GM12878 (cell line): ENCODE measurements around the gene DNMT1. TPM values are rescaled to one million over a fixed set of nuclear protein-coding genes. Genes with fewer than 3 reads are reported as not detected.

ENCODE experiments used
- ATAC-seq: fragments of 200-7000 bp; cut with Tn5 transposase; 3 replicates; pipeline ENCODE4 v1.9.1; 2020; ENCODE audit warnings: mild to moderate bottlenecking, moderate library complexity
- BruUV-seq: library from RNA; stranded (reverse); fragments of 400-500 nt; replicated peaks from 2 replicates; lab custom pipeline; 2021; lab: Mats Ljungman, UMichigan
- CTCF ChIA-PET: fragments of 300-600 bp; sonication (Branson Sonifier 250); formaldehyde crosslinking; extraction: SDS; loops from one replicate; lab custom pipeline; 2021; ENCODE audit warnings: inconsistent platforms; lab: Yijun Ruan, JAX
- POLR2A ChIA-PET: fragments of 350-600 bp; formaldehyde crosslinking; extraction: SDS; loops from one replicate; lab custom pipeline; 2021; ENCODE audit warnings: inconsistent platforms; lab: Charles Lee
- RAD21 ChIA-PET: fragments of 300-600 bp; sonication (Branson Sonifier 250); formaldehyde crosslinking; loops from one replicate; lab custom pipeline; 2023; ENCODE audit warnings: antibody characterized with exemption; ENCODE audit not compliant: unreplicated experiment; lab: Charles Lee
- SMC1A ChIA-PET: fragments of 300-600 bp; sonication (Branson Sonifier 250); formaldehyde crosslinking; loops from one replicate; lab custom pipeline; 2023; ENCODE audit not compliant: unreplicated experiment, uncharacterized antibody; lab: Charles Lee
- DNase-seq: peaks from one replicate; pipeline ENCODE4 v3.0.0-alpha.2; 2011; ENCODE audit warnings: low read depth, low spot score
- FAIRE-seq: peaks from 3 replicates; lab custom pipeline; 2011; peaks lifted over from hg19 to GRCh38; lab: Jason Lieb, UNC
- H2AFZ ChIP-seq: 2 replicates; pipeline ENCODE4 v1.6.0; 2011; ENCODE audit warnings: low read depth, low read length, control low read depth; ENCODE audit not compliant: control insufficient read depth
- H3K27ac ChIP-seq: 2 replicates; pipeline ENCODE4 v1.5.1; 2011; ENCODE audit warnings: control low read depth; ENCODE audit not compliant: control insufficient read depth, insufficient read depth
- H3K27me3 ChIP-seq, 2 experiments: replicated peaks in 1 of 2; 2 replicates each; pipeline versions ENCODE4 v1.6.0 to v1.6.1; 2011; ENCODE audit warnings: low read length in 1 of 2; ENCODE audit not compliant: control insufficient read depth in 2 of 2, insufficient read depth in 2 of 2
- H3K36me3 ChIP-seq, 2 experiments: 2 replicates each; pipeline ENCODE4 v1.5.1; 2011; ENCODE audit warnings: low read length in 1 of 2; ENCODE audit not compliant: control insufficient read depth in 2 of 2, insufficient read depth in 2 of 2
- H3K4me1 ChIP-seq: 2 replicates; pipeline ENCODE4 v1.6.1; 2011; ENCODE audit warnings: mild to moderate bottlenecking, low read length, moderate library complexity, mixed read lengths; ENCODE audit not compliant: control insufficient read depth, insufficient read depth
- H3K4me2 ChIP-seq: 2 replicates; pipeline ENCODE4 v1.6.0; 2011; ENCODE audit warnings: control low read depth; ENCODE audit not compliant: control insufficient read depth, insufficient read depth
- H3K4me3 ChIP-seq: fragments of 200-600 bp; sonication (generic); 2 replicates; pipeline ENCODE4 v1.5.1; 2016
- H3K79me2 ChIP-seq: 2 replicates; pipeline ENCODE4 v1.6.0; 2011; ENCODE audit warnings: low read length; ENCODE audit not compliant: control insufficient read depth, insufficient read depth
- H3K9ac ChIP-seq: 2 replicates; pipeline ENCODE4 v1.8.0; 2011; ENCODE audit warnings: low read length, control low read depth, mixed read lengths; ENCODE audit not compliant: control insufficient read depth, insufficient read depth
- H3K9me3 ChIP-seq: replicated peaks from 3 replicates; pipeline ENCODE4 v1.5.1; 2011; ENCODE audit warnings: mild to moderate bottlenecking, low read length; ENCODE audit not compliant: control insufficient read depth, insufficient read depth
- H4K20me1 ChIP-seq: 2 replicates; pipeline ENCODE4 v1.6.0; 2011; ENCODE audit not compliant: control insufficient read depth, insufficient read depth
- ATF7 ChIP-seq: fragments of 450-650 bp; IDR thresholded peaks from 2 replicates; pipeline ENCODE4 v1.6.1; 2016; ENCODE audit warnings: low read depth, mild to moderate bottlenecking
- BHLHE40 ChIP-seq, 2 experiments: fragments of 450-650 bp in 1 of 2; IDR thresholded peaks; 2 replicates each; pipeline ENCODE4 v1.6.1; 2011 to 2017; ENCODE audit warnings: low read depth in 2 of 2, borderline replicate concordance in 1 of 2, improper control_type of control experiment in 1 of 2, low read length in 1 of 2, mild to moderate bottlenecking in 1 of 2
- JUND ChIP-seq: IDR thresholded peaks from 2 replicates; pipeline ENCODE4 v1.6.1; 2012; ENCODE audit warnings: low read depth, mild to moderate bottlenecking, low read length, improper control_type of control experiment, moderate library complexity
- POLR2A ChIP-seq: IDR thresholded peaks from 2 replicates; pipeline ENCODE4 v1.6.1; 2011; ENCODE audit warnings: low read depth, mild to moderate bottlenecking, low read length
- TARDBP ChIP-seq: IDR thresholded peaks from 2 replicates; pipeline ENCODE4 v1.6.1; 2016; ENCODE audit warnings: borderline replicate concordance
- YY1 ChIP-seq: IDR thresholded peaks from 2 replicates; pipeline ENCODE4 v1.6.1; 2011; ENCODE audit warnings: low read depth, mild to moderate bottlenecking, low read length
- WGBS: methylation state at CpG from one replicate; pipeline ENCODE4 v1.1.6; 2016; ENCODE audit warnings: low lambda C conversion rate; ENCODE audit not compliant: insufficient replicate concordance, insufficient coverage; ENCODE audit errors: missing lambda C conversion rate; 5-methylcytosine and 5-hydroxymethylcytosine counted together
- in situ Hi-C: fragments of 300-500 bp; cut with MboI; formaldehyde crosslinking; loops from 9 replicates; pipeline ENCODE4 v1.14.3; 2018; ENCODE audit warnings: mixed read lengths
- intact Hi-C: fragments of 100-400 bp; cut with micrococcal nuclease; formaldehyde crosslinking; loops from one replicate; pipeline ENCODE4 v1.14.2; 2022; ENCODE audit not compliant: unreplicated experiment
- polyA plus RNA-seq, 11 experiments: library from polyadenylated mRNA; depleted of rRNA in 4 of 11; unstranded in 6 of 11; stranded (reverse) in 5 of 11; fragments of >200 nt; fragmentation: Nextera tagmentation in 4 of 11; fragmentation: Illumina TruSeq in 1 of 11; extraction: Ambion mirVana in 4 of 11; extraction: Trizol in 1 of 11; gene quantifications; 1 replicate in 1 of 11; 2 replicates in 10 of 11; pipeline versions ENCODE4 v1.2.1 to v1.2.3, GENCODE V29; 2011 to 2016; ENCODE audit warnings: inconsistent platforms in 2 of 11, missing spikeins in 2 of 11, low read depth in 1 of 11
- total RNA-seq, 4 experiments: library from RNA; depleted of rRNA in 3 of 4; stranded (reverse); fragments of >200 nt in 3 of 4; fragmentation: Illumina TruSeq in 1 of 4; extraction: Trizol in 1 of 4; gene quantifications; 2 replicates each; pipeline versions ENCODE4 v1.2.1 to v1.2.3, GENCODE V29; 2013 to 2021
- TF ChIP-seq, protein P1 (sequence below): fragments of 450-650 bp; IDR thresholded peaks from 2 replicates; pipeline ENCODE4 v1.6.1; 2017; ENCODE audit warnings: low read depth, mild to moderate bottlenecking, moderate library complexity

DNMT1 gene
- total and polyA plus RNA-seq, 10 of the 15 experiments (the other 5 are each of a cell fraction or from before 2014, with no cell fraction given): 70.0 to 290 (median 133) TPM

DNA sequence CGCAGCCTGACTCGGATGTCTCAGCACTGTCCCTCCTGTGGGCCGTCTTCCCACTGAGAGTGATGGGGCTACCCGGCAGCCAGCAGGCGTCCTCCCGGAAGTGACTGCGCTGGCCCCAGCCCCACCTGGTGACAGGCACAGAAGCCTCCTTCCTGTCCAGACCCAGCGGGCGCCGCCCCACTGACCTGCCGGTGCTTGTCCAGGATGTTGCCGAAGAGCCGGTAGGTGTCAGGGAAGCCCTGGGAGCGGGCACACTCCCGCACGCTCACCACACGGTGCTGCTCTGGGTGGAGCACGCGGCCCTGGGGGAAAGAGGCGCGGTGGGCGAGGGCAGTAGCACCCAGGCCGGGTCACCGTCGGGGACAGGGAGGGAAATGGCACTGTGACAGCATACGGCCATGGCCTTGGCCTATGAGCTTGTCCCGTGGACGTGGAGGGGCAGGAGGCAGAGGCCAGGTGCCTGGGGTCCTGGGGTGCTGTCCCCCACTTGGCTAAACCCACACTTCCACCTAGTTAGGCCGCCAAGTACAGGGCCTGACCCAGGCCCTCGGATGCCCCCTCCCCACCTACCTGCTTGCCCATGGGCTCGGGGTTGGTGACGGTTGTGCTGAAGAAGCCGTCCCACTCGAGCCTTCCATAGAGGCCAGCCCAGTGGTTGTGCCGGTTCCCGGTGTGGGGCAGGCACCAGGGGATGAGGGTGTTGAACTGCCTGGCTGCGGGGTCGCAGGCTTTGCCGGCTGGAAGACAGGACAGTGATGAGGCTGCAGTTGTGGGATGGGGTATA, 59.0 kb downstream of the DNMT1 start:
- Histone ChIP-seq H3K4me1 (no peaks in the 10 kb centered on the region), H3K79me2 (no peaks in the 10 kb centered on the region), H3K9me3 (no peaks in the 10 kb centered on the region), H3K27ac (no peak overlapping the region), H3K4me2 (no peak overlapping the region), H3K9ac (no peak overlapping the region), H3K27me3 (no peaks in the 10 kb centered on the region), H3K36me3 (peaks cover 53 to 64% of the 10 kb centered on the region in 2 experiments), H2AFZ (no peak overlapping the region), H3K4me3 (no peak overlapping the region)
- SMC1A ChIA-PET: no interaction called here
- WGBS: 96% methylated on average over 39 of the region's 39 CpGs
- no peak for FAIRE-seq
- intact Hi-C loops: no loop called here
- RAD21 ChIA-PET: no interaction called here
- CTCF ChIA-PET: no interaction called here
- TF ChIP-seq ATF7 (no peak), JUND (no peak), POLR2A (peak; percentile 40)
- TF ChIP-seq, all 136 proteins: peak for 1
- no peaks in the 10 kb centered on the region for H4K20me1 ChIP-seq
- no TSS peak for BruUV-seq
- ATAC-seq (no peak), DNase-seq (no peak)
- in situ Hi-C loops: no loop called here
- POLR2A ChIA-PET: interaction anchor here (0.6 kb wide), 1 partner anchor 8 kb away, joined by 4 read pairs; no protein-coding TSS in a partner anchor

DNA sequence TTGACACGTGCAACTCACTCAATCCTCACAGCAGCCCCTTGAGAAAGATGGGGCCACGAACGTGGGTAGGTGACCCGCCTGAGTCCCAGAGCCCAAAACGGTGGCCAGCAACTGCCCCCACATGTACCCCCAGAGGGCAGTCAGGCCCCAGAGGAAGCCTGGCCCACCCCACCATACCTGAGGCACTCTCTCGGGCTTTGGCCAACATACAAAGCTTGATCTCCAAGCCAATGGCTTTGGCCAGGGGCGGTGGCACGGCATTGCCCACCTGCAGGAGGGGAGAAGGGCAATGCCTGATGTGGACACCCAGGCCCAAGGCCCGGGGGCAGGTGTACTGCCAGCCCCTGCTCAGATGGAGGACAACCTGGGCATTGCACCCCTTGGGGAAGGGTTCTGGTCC, 60.7 kb downstream of the DNMT1 start:
- Histone ChIP-seq H4K20me1 (no peaks in the 10 kb centered on the region), H3K9me3 (no peaks in the 10 kb centered on the region)
- TF ChIP-seq BHLHE40 (IDR thresholded peaks at IDR 0.05; ENCODE audit: borderline replicate concordance in 1 of 2, low read depth in 2 of 2, low read length in 1 of 2): no peak
- TF ChIP-seq, protein P1, sequence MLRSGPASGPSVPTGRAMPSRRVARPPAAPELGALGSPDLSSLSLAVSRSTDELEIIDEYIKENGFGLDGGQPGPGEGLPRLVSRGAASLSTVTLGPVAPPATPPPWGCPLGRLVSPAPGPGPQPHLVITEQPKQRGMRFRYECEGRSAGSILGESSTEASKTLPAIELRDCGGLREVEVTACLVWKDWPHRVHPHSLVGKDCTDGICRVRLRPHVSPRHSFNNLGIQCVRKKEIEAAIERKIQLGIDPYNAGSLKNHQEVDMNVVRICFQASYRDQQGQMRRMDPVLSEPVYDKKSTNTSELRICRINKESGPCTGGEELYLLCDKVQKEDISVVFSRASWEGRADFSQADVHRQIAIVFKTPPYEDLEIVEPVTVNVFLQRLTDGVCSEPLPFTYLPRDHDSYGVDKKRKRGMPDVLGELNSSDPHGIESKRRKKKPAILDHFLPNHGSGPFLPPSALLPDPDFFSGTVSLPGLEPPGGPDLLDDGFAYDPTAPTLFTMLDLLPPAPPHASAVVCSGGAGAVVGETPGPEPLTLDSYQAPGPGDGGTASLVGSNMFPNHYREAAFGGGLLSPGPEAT: no peak
- no peak for TF ChIP-seq YY1
- no peak for TF ChIP-seq TARDBP
- TF ChIP-seq, all 136 proteins: peak for 0
- WGBS: 91% methylated on average over 9 of the region's 9 CpGs
- H3K4me1 ChIP-seq: no peaks in the 10 kb centered on the region
- no peak for FAIRE-seq
- H3K4me3 ChIP-seq: no peak overlapping the region
- H2AFZ ChIP-seq: no peak overlapping the region
- peaks cover 43 to 51% of the 10 kb centered on the region in 2 experiments for H3K36me3 ChIP-seq
- no TSS peak for BruUV-seq
- H3K4me2 ChIP-seq: no peak overlapping the region
- ChIA-PET CTCF (no interaction called here), SMC1A (no interaction called here), POLR2A (no interaction called here), RAD21 (no interaction called here)
- ATAC-seq: no peak
- H3K27me3 ChIP-seq: no peaks in the 10 kb centered on the region
- H3K9ac ChIP-seq: no peak overlapping the region
- in situ Hi-C loops (no loop called here), intact Hi-C loops (no loop called here)
- H3K27ac ChIP-seq: no peak overlapping the region
- no peaks in the 10 kb centered on the region for H3K79me2 ChIP-seq
- no peak for DNase-seq
